Measurements from ENCODE around the gene LTBP1. TPM values are rescaled to one million over a fixed set of nuclear protein-coding genes. Genes with fewer than 3 reads are reported as not detected.

Gene LTBP1
- total RNA-seq, 2 experiments from 2014 or later: 0.06 TPM; not detected in 1

DNA sequence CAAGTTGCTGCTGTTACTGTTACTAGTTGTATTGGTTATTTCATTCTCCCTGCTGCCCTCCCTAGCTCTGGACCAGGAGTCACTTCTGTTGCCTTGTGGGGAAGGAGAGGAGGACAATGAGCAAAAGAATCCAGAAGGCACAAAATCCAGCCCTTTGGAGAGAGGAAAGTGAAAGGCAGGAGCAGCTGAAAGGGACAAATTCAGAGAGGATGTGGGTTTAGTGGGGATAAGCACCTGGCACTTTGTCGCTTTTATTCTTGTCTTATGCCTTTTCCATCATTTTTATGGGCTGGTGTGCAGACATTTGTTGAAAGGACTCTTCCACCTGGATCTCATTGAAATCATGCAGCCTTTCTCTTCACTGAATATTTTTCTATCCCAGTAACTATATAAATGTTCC lies 24.3 kb upstream of the LTBP1 start:
- ChIA-PET CTCF (no interaction called here), POLR2A (no interaction called here)
- ATAC-seq (ENCODE audit: poor library complexity) (no peak), DNase-seq (no peak)
- H3K36me3 ChIP-seq (ENCODE audit: insufficient read depth, low read length): no peaks in the 10 kb centered on the region
- H3K27ac Mint-ChIP-seq: no peak overlapping the region
- H3K4me1 Mint-ChIP-seq (ENCODE audit: low read depth): no peaks in the 10 kb centered on the region
- no peaks in the 10 kb centered on the region for H3K9me3 ChIP-seq (ENCODE audit: control insufficient read depth in 1 of 2, insufficient read depth in 1 of 2, low read length in 2 of 2)
- no peak overlapping the region for H3K4me3 Mint-ChIP-seq
- no peak overlapping the region for H3K27ac ChIP-seq (ENCODE audit: low read depth in 1 of 2, low read length in 2 of 2)
- H3K27me3 ChIP-seq (ENCODE audit: control insufficient read depth in 1 of 2, insufficient read depth in 2 of 2, low read length in 2 of 2): peaks cover 4 to 6% of the 10 kb centered on the region in 2 experiments
- TF ChIP-seq, protein P1, sequence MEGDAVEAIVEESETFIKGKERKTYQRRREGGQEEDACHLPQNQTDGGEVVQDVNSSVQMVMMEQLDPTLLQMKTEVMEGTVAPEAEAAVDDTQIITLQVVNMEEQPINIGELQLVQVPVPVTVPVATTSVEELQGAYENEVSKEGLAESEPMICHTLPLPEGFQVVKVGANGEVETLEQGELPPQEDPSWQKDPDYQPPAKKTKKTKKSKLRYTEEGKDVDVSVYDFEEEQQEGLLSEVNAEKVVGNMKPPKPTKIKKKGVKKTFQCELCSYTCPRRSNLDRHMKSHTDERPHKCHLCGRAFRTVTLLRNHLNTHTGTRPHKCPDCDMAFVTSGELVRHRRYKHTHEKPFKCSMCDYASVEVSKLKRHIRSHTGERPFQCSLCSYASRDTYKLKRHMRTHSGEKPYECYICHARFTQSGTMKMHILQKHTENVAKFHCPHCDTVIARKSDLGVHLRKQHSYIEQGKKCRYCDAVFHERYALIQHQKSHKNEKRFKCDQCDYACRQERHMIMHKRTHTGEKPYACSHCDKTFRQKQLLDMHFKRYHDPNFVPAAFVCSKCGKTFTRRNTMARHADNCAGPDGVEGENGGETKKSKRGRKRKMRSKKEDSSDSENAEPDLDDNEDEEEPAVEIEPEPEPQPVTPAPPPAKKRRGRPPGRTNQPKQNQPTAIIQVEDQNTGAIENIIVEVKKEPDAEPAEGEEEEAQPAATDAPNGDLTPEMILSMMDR (IDR thresholded peaks at IDR 0.05): no peak
- H3K27me3 Mint-ChIP-seq: peaks cover 51% of the 10 kb centered on the region
- no peaks in the 10 kb centered on the region for H3K36me3 Mint-ChIP-seq (ENCODE audit: low read depth)
- H3K4me1 ChIP-seq (ENCODE audit: insufficient read depth, low read length): no peaks in the 10 kb centered on the region
- no peak overlapping the region for H3K4me3 ChIP-seq (ENCODE audit: low read length)
- no peaks in the 10 kb centered on the region for H3K9me3 Mint-ChIP-seq
- intact Hi-C loops (cut with DNase I, micrococcal nuclease): no loop called here

- Histone ChIP-seq H3K27ac (ENCODE audit: low read depth in 1 of 2, low read length in 2 of 2) (no peak overlapping the region), H3K27me3 (ENCODE audit: control insufficient read depth in 1 of 2, insufficient read depth in 2 of 2, low read length in 2 of 2) (peaks cover 4 to 8% of the 10 kb centered on the region in 2 experiments), H3K4me3 (ENCODE audit: low read length) (no peak overlapping the region), H3K36me3 (ENCODE audit: insufficient read depth, low read length) (no peaks in the 10 kb centered on the region), H3K9me3 (ENCODE audit: control insufficient read depth in 1 of 2, insufficient read depth in 1 of 2, low read length in 2 of 2) (no peaks in the 10 kb centered on the region), H3K4me1 (ENCODE audit: insufficient read depth, low read length) (no peaks in the 10 kb centered on the region)
- no peak for DNase-seq
- H3K4me1 Mint-ChIP-seq (ENCODE audit: low read depth): no peaks in the 10 kb centered on the region
- intact Hi-C loops (cut with DNase I, micrococcal nuclease): no loop called here
- no peak overlapping the region for H3K27ac Mint-ChIP-seq
- ATAC-seq (ENCODE audit: poor library complexity): no peak
- TF ChIP-seq, protein P1 (IDR thresholded peaks at IDR 0.05): no peak
- no peak overlapping the region for H3K4me3 Mint-ChIP-seq
- H3K27me3 Mint-ChIP-seq: peaks cover 58% of the 10 kb centered on the region
- H3K9me3 Mint-ChIP-seq: no peaks in the 10 kb centered on the region
- ChIA-PET POLR2A (no interaction called here), CTCF (no interaction called here)
- H3K36me3 Mint-ChIP-seq (ENCODE audit: low read depth): no peaks in the 10 kb centered on the region
Observed at GRCh38 chr2:32923109-32923508, 23.6 kb upstream of the LTBP1 start.

GRCh38 chr2:32925283-32925815 lies 21.4 kb upstream of the LTBP1 start:
- TF ChIP-seq, protein P1 (IDR thresholded peaks at IDR 0.05): no peak
- ATAC-seq (ENCODE audit: poor library complexity): no peak
- Mint-ChIP-seq H3K4me3 (no peak overlapping the region), H3K36me3 (ENCODE audit: low read depth) (no peaks in the 10 kb centered on the region), H3K27me3 (peaks cover 51% of the 10 kb centered on the region), H3K9me3 (no peaks in the 10 kb centered on the region), H3K4me1 (ENCODE audit: low read depth) (no peaks in the 10 kb centered on the region), H3K27ac (no peak overlapping the region)
- Histone ChIP-seq H3K36me3 (ENCODE audit: insufficient read depth, low read length) (no peaks in the 10 kb centered on the region), H3K27me3 (ENCODE audit: control insufficient read depth in 1 of 2, insufficient read depth in 2 of 2, low read length in 2 of 2) (peaks cover 4 to 8% of the 10 kb centered on the region in 2 experiments), H3K4me3 (ENCODE audit: low read length) (no peak overlapping the region), H3K9me3 (ENCODE audit: control insufficient read depth in 1 of 2, insufficient read depth in 1 of 2, low read length in 2 of 2) (no peaks in the 10 kb centered on the region), H3K27ac (ENCODE audit: low read depth in 1 of 2, low read length in 2 of 2) (no peak overlapping the region), H3K4me1 (ENCODE audit: insufficient read depth, low read length) (no peaks in the 10 kb centered on the region)
- ChIA-PET CTCF (no interaction called here), POLR2A (no interaction called here)
- DNase-seq: no peak
- intact Hi-C loops (cut with DNase I, micrococcal nuclease): no loop called here
